Mucosa of descending colon (tissue), 3 donors: ENCODE measurements around the gene OR7A17. TPM values are rescaled to one million over a fixed set of nuclear protein-coding genes. Genes with fewer than 3 reads are reported as not detected.

ENCODE experiments used
- ATAC-seq: fragments of 200-7000 bp; cut with Tn5 transposase; one replicate; pipeline ENCODE4 v1.9.1; 2020; ENCODE audit warnings: mild to moderate bottlenecking, moderate library complexity
- DNase-seq, 3 donors: peaks; one replicate each; pipeline ENCODE4 v3.0.0-alpha.2; 2020
- H3K36me3 ChIP-seq: fragments of 200-600 bp; one replicate; pipeline ENCODE4 v1.8.0; 2021; ENCODE audit warnings: low read depth, mild to moderate bottlenecking
- H3K4me1 ChIP-seq: fragments of 200-600 bp; one replicate; pipeline ENCODE4 v1.8.0; 2021; ENCODE audit warnings: low read depth, mild to moderate bottlenecking
- H3K4me3 ChIP-seq: fragments of 200-600 bp; one replicate; pipeline ENCODE4 v1.8.0; 2021; ENCODE audit warnings: mild to moderate bottlenecking
- H3K9me3 ChIP-seq: fragments of 200-600 bp; one replicate; pipeline ENCODE4 v1.8.0; 2021; ENCODE audit warnings: mild to moderate bottlenecking
- intact Hi-C, 2 donors: fragments of 100-400 bp; cut with DNase I in 1 of 2; cut with micrococcal nuclease in 1 of 2; formaldehyde crosslinking; loops; one replicate each; pipeline versions ENCODE4 v1.11.0 to v1.11.1; 2022; cut with DNase I, micrococcal nuclease
- total RNA-seq, 3 donors: library from RNA; stranded (reverse); fragmentation: NEBNext Ultra II Directional in 2 of 3; extraction: Animal tissue kit (Norgen Biotek cat#: 25700) in 2 of 3; gene quantifications; one replicate each; pipeline versions ENCODE4 v1.2.1 to v1.2.4, GENCODE V29; 2021 to 2023
- TF ChIP-seq, protein P1 (sequence below): fragments of 200-600 bp; IDR thresholded peaks from one replicate; pipeline ENCODE4 v1.8.0; 2022; ENCODE audit warnings: antibody characterized with exemption, mild to moderate bottlenecking
- donor health status: DM: no; HTN: no; CAD: no; lungs with moderate emphysema.
- donor health status: DM: no; HTN: no; CAD: no.
- donor health status: DM: no; HTN: yes; CAD: no.

Gene OR7A17
- total RNA-seq, 3 donors from 2014 or later, result not detected

DNA sequence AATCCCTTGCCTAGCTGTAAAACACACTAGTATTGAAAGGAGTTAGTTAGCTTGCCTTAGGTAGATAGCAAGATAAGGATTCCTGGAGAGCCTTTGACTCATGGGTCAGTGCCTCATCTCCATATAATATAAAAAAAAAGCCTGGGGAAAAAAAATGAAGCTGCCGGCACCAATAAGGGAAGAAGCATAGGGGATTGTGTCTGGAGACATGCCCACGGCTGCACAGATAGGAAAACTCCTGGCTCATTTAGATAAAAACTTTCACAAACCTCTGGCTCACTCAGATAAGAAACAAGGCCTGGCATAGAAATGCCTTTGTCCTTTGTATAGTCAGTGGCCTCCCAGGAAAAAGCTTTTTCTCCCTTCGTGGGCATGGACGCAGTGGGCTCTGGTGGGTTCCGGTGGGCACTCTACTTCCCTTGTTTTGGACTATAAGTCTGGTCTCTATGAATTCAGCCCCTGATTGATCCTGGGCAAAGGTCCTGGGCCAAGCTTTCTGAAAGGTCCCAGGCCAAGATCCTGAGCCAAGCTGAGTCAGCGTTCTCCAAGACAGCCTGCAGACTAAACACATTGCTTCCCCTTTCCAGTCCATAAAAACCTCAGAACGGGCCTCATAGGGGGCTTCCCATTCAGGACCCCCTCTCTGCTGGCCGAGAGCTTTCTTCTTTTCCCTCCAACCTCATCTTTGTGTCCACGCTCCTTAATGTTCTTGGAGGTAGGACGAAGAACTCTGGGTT, 4.9 kb upstream of the OR7A17 start:
- Histone ChIP-seq H3K9me3 (no peaks in the 10 kb centered on the region), H3K36me3 (no peaks in the 10 kb centered on the region), H3K4me1 (no peaks in the 10 kb centered on the region), H3K4me3 (no peak overlapping the region)
- ATAC-seq (no peak), DNase-seq (peak in 1 of 3 donors; percentile 6)
- TF ChIP-seq, protein P1, sequence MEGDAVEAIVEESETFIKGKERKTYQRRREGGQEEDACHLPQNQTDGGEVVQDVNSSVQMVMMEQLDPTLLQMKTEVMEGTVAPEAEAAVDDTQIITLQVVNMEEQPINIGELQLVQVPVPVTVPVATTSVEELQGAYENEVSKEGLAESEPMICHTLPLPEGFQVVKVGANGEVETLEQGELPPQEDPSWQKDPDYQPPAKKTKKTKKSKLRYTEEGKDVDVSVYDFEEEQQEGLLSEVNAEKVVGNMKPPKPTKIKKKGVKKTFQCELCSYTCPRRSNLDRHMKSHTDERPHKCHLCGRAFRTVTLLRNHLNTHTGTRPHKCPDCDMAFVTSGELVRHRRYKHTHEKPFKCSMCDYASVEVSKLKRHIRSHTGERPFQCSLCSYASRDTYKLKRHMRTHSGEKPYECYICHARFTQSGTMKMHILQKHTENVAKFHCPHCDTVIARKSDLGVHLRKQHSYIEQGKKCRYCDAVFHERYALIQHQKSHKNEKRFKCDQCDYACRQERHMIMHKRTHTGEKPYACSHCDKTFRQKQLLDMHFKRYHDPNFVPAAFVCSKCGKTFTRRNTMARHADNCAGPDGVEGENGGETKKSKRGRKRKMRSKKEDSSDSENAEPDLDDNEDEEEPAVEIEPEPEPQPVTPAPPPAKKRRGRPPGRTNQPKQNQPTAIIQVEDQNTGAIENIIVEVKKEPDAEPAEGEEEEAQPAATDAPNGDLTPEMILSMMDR, result no peak
- intact Hi-C loops, result no loop called here

DNA sequence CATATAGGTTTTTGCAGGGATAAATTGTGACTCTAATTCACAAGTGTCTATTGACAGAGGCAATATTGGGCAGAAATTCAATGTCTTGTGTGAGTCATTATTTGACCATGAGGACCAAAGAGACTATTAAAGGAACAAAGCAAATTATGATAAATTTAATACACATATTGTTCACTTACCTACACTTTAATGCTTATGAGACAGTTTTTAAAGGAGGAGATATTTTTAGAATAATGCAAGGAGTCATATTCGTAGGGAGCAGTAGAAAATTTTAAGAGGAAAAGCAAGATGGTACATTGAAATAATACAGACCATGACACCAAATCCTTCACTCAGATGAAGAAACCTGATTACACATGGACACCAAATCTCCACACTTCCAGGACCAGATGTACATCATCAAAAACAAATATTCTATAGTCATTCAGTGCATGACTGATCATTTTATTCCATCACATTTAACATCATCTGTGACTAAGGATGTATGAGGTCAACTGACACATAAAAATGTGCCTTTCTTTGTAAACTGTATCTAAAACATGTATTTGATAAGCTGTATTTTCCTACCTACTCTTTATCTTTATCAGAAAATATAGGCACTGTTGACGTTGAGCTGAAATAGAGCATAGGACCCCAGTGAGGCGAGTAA, 4.2 kb upstream of the OR7A17 start:
- Histone ChIP-seq H3K4me3 (no peak overlapping the region), H3K4me1 (no peaks in the 10 kb centered on the region), H3K36me3 (no peaks in the 10 kb centered on the region), H3K9me3 (no peaks in the 10 kb centered on the region)
- TF ChIP-seq, protein P1, result no peak
- DNase-seq (no peak), ATAC-seq (no peak)
- intact Hi-C loops, result no loop called here

- H3K9me3 ChIP-seq, result no peaks in the 10 kb centered on the region
- H3K4me1 ChIP-seq, result no peaks in the 10 kb centered on the region
- intact Hi-C loops, result no loop called here
- H3K36me3 ChIP-seq, result no peaks in the 10 kb centered on the region
- DNase-seq, result no peak
- TF ChIP-seq, protein P1, result no peak
- ATAC-seq, result no peak
- H3K4me3 ChIP-seq, result no peak overlapping the region
Observed at GRCh38 chr19:14871619-14872230, 14.2 kb downstream of the OR7A17 start.

DNA sequence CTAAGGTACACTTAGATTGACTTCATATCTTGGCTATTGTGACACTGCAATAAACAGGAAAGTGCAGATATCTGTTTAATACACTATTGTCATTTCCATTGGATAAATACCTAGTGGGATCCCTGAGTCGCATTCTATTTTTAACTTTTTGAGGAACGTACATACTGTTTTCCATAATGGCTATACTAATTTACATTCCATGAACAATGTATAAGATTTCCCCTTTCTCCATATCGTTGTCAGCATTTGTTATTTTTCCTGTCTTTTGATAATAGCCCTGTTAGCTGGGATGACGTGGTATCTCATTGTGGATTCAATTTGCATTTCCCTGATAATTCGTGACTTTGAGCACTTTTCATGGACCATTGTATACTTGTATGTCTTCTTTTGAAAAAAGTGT, 17.4 kb downstream of the OR7A17 start:
- no peaks in the 10 kb centered on the region for H3K4me1 ChIP-seq
- no peak overlapping the region for H3K4me3 ChIP-seq
- intact Hi-C loops, result no loop called here
- no peak for ATAC-seq
- no peak for DNase-seq
- no peaks in the 10 kb centered on the region for H3K36me3 ChIP-seq
- H3K9me3 ChIP-seq, result no peaks in the 10 kb centered on the region
- TF ChIP-seq, protein P1, result no peak

DNA sequence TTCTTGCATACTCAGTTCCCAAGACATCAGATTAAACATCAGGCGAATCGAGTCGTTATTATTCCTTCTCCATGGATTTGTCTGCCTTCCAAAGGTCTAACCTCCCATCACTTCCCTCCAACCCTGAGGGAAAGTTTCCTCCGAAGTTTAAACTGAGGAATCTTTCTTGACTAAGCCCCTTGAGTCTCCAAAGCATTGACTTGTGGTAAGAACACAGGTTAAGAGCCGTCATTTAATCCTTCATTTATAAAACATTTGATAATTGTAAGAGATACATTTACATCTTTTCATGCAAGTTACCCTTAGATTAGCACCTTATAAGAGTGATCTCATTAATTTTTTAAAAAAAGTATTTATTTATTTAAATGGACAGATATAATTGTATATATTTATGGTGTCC, 37.1 kb downstream of the OR7A17 start, which contains the start of gene OR7A10:
OR7A10 (minus strand) TSS at position 101 of the 400 bp plus-strand sequence. CDS start 7,045 bp downstream, outside the sequence.
- H3K4me3 ChIP-seq, result no peak within 1 kb of the TSS
- DNase-seq (no peak), ATAC-seq (no peak)
- no peaks in the 10 kb centered on the region for H3K36me3 ChIP-seq
- H3K4me1 ChIP-seq, result no peaks in the 10 kb centered on the region
- intact Hi-C loops, result no loop called here
- TF ChIP-seq, protein P1, result no peak
- no peaks in the 10 kb centered on the region for H3K9me3 ChIP-seq
